ENCODE results near the gene TYSND1. TPM values are rescaled to one million over a fixed set of nuclear protein-coding genes. Genes with fewer than 3 reads are reported as not detected.

The TYSND1 gene, protein sequence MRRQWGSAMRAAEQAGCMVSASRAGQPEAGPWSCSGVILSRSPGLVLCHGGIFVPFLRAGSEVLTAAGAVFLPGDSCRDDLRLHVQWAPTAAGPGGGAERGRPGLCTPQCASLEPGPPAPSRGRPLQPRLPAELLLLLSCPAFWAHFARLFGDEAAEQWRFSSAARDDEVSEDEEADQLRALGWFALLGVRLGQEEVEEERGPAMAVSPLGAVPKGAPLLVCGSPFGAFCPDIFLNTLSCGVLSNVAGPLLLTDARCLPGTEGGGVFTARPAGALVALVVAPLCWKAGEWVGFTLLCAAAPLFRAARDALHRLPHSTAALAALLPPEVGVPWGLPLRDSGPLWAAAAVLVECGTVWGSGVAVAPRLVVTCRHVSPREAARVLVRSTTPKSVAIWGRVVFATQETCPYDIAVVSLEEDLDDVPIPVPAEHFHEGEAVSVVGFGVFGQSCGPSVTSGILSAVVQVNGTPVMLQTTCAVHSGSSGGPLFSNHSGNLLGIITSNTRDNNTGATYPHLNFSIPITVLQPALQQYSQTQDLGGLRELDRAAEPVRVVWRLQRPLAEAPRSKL
- 8.0 TPM for polyA plus RNA-seq (2012; ENCODE audit: low read depth, missing spikeins)

DNA sequence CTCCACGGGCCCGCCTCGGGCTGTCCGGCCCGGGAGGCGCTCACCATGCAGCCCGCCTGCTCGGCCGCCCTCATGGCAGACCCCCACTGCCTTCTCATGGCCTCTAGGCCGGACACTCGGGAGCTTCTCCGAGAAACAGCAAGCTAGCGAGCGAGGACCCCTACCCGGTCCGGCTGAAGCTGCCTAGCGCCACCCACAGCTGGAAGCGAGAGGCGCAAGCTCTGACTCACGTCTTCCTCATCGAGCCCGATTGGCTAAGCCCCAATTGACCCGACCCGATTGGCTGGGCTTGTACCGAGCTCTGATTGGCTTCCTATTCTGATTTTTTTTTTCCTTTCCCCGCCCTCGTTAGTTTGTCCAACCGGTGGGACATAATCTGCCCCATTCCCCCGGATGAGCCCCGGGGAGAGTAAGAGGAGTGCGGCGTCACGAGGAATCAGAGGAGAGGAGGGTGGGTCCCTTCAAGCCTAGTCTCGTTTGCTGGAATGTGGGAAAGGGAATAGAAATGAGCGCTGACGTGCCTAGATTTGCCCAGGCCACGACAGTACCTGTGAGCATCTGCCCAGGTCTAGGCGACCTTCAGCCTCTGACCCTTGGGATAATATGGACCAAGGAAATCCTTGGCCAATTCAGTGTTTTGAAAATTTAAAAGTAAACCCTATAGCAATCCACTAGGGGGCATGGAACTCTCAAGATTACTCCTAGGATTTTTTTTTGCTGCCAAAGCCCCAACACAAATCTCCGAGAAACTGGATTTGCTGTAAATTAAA is at the start of gene TYSND1:
TSS of gene TYSND1 (minus strand) at position 212 of the 770 bp plus-strand sequence. CDS start at position 98, 114 bp downstream.
- peak; percentile 95 for FAIRE-seq
- TF ChIP-seq POLR2AphosphoS5 (IDR thresholded peaks at IDR 0.05; ENCODE audit: low read depth, low read length) (peak; percentile 85), PAX5 (IDR thresholded peaks at IDR 0.05; ENCODE audit: insufficient read depth, low read length, severe bottlenecking) (no peak), POLR2A (IDR thresholded peaks at IDR 0.05; ENCODE audit: low read depth, low read length) (peak; percentile 88), SPI1 (IDR thresholded peaks at IDR 0.05; ENCODE audit: low read depth, low read length) (0 out of 2 replicates have a peak, but pooled peaks have one; percentile 18), TAF1 (IDR thresholded peaks at IDR 0.05; ENCODE audit: low read depth, low read length) (0 out of 2 replicates have a peak, but pooled peaks have one; percentile 43), POU2F2 (IDR thresholded peaks at IDR 0.05; ENCODE audit: low read depth, low read length) (peak; percentile 51; the same call in 1 of the 2 replicates)
- DNase-seq (ENCODE audit: insufficient read length, low spot score) = peak; percentile 93

DNA sequence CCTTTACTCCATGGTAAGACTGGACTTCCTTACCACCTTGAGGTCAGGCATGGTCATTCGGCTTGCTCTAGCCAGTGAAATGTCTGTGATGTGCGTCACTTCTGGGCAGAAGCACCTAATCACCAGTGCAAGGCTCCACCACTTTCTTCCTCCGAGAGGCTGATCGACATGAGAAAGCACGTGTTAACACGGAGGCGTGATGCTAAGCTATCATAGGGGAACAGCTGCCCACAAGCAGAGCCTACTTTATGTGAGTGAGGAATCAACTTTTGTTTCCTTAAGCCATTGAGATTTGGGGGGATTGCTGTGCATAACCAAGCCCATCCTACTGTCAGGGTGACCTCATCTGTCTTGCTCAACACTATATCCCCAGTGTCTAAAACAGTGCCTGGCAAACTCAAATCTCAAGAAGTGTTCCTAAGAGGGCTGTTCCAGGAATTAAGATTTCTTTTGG is 46.9 kb upstream of the TYSND1 start:
- DNase-seq (ENCODE audit: insufficient read length, low spot score) = no peak
- no peak for FAIRE-seq
- TF ChIP-seq SPI1 (IDR thresholded peaks at IDR 0.05; ENCODE audit: low read depth, low read length) (no peak), POLR2AphosphoS5 (IDR thresholded peaks at IDR 0.05; ENCODE audit: low read depth, low read length) (no peak), POU2F2 (IDR thresholded peaks at IDR 0.05; ENCODE audit: low read depth, low read length) (no peak), TAF1 (IDR thresholded peaks at IDR 0.05; ENCODE audit: low read depth, low read length) (no peak), POLR2A (IDR thresholded peaks at IDR 0.05; ENCODE audit: low read depth, low read length) (no peak), PAX5 (IDR thresholded peaks at IDR 0.05; ENCODE audit: insufficient read depth, low read length, severe bottlenecking) (no peak)

DNA sequence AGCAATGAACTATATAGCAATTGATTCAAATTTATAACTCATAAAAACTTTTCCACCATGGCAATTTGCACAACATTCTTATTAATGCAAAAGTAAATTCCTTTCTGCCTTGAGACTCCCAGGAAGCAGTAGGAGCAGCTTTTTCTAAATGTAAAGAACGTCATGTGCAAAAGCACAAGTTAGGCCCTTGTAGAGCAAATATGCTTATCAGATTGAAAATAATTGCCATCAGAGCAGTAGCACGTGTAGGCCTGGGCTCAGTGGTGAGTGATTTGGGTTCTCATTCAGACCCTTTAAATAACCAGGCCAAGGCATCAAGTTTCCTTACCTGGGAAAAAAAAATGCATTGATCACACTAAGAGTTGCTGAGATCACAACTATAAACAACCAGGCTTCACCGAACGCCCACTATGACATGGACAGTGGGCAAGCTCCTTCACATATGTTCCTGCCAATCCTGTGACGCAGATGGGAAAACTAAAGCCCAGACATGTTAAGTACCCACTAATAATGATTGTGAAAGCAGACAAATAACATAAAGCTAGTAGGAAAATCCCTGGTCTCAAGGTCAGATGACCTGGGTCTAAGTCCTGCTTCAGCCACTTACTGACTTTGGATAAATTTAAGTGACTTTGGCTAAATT is 45.9 kb upstream of the TYSND1 start:
- DNase-seq (ENCODE audit: insufficient read length, low spot score) (no peak), FAIRE-seq (no peak)
- TF ChIP-seq POLR2A (IDR thresholded peaks at IDR 0.05; ENCODE audit: low read depth, low read length) = no peak
- no peak for TF ChIP-seq PAX5 (IDR thresholded peaks at IDR 0.05; ENCODE audit: insufficient read depth, low read length, severe bottlenecking)
- TF ChIP-seq SPI1 (IDR thresholded peaks at IDR 0.05; ENCODE audit: low read depth, low read length) = no peak
- TF ChIP-seq POU2F2 (IDR thresholded peaks at IDR 0.05; ENCODE audit: low read depth, low read length) = no peak
- TF ChIP-seq TAF1 (IDR thresholded peaks at IDR 0.05; ENCODE audit: low read depth, low read length) = no peak
- no peak for TF ChIP-seq POLR2AphosphoS5 (IDR thresholded peaks at IDR 0.05; ENCODE audit: low read depth, low read length)

DNA sequence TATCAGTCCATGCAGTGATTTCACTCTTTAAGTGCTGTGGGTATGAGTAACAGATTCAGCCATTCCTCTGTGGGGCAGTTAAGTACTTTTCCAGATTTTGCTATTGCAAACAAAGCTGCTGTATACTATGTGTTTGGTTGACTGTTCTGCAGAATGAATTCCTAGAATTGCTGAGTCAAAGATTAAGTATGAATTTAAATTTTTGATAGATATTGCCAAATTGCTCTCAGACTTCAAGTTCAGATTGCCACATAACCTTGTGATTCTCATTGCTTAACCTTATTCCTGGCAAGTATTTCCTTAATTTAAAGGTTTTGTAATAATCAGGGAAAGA is 45.4 kb upstream of the TYSND1 start:
- DNase-seq (ENCODE audit: insufficient read length, low spot score) (no peak), FAIRE-seq (no peak)
- TF ChIP-seq PAX5 (IDR thresholded peaks at IDR 0.05; ENCODE audit: insufficient read depth, low read length, severe bottlenecking) (no peak), POU2F2 (IDR thresholded peaks at IDR 0.05; ENCODE audit: low read depth, low read length) (no peak), POLR2A (IDR thresholded peaks at IDR 0.05; ENCODE audit: low read depth, low read length) (no peak), SPI1 (IDR thresholded peaks at IDR 0.05; ENCODE audit: low read depth, low read length) (no peak), TAF1 (IDR thresholded peaks at IDR 0.05; ENCODE audit: low read depth, low read length) (no peak), POLR2AphosphoS5 (IDR thresholded peaks at IDR 0.05; ENCODE audit: low read depth, low read length) (no peak)

DNA sequence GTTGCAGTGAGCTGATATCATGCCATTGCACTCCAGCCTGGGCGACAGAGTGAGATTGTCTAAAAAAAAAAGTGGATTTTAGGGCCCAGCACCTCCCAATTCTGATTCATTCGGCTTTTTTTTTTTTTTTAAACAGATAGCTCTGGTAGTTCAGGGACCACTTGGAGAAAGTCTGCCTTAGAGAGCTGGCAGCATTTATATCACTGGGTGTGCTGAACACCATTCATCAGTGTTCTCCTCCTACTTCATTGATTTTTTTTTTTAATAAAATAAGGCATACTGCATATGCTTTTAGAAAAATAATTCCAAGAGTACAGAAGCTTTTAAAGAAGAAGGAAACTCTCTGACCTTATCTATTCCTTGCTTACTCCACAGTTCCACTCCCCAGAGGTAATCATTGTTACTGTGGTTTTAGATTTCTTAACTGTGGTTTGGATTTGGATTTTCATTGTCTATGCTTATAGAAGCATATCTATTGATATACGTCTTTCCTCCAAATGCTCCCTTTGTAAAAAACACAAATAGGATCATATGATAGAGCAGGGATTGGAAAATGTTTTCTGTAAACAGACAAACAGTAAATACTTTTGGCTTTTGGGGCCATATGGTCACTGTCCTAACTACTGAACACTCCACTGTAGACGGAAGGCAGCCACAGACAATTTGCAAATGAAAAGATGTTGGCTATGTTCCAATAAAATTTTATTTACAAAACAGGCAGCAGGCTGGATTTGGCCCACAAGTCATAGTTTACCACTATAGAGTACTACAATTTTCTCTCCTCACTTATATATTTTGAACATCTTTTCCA is 44.9 kb upstream of the TYSND1 start:
- no peak for TF ChIP-seq POLR2A (IDR thresholded peaks at IDR 0.05; ENCODE audit: low read depth, low read length)
- no peak for TF ChIP-seq SPI1 (IDR thresholded peaks at IDR 0.05; ENCODE audit: low read depth, low read length)
- no peak for TF ChIP-seq TAF1 (IDR thresholded peaks at IDR 0.05; ENCODE audit: low read depth, low read length)
- TF ChIP-seq POU2F2 (IDR thresholded peaks at IDR 0.05; ENCODE audit: low read depth, low read length) = no peak
- TF ChIP-seq POLR2AphosphoS5 (IDR thresholded peaks at IDR 0.05; ENCODE audit: low read depth, low read length) = no peak
- no peak for TF ChIP-seq PAX5 (IDR thresholded peaks at IDR 0.05; ENCODE audit: insufficient read depth, low read length, severe bottlenecking)
- FAIRE-seq (no peak), DNase-seq (ENCODE audit: insufficient read length, low spot score) (no peak)

DNA sequence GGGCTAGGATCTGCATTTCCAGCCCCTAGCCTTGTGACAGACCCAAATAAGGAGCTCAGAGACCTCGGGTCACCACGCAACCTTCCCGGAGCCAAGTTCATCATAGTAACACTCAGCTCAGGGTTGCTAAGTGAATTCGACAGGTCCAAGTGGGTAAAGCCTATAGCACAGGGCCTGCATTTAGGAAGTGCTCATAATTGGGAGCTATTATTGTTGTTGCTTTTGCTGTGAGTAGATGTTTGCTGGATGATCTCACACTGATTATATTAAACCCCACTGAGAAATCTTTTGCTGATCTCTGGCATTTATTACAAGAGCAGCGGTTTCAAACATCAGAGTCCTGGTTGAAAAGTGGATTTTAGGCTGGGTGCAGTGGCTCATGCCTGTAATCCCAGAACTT is 44.1 kb upstream of the TYSND1 start:
- no peak for DNase-seq (ENCODE audit: insufficient read length, low spot score)
- no peak for TF ChIP-seq TAF1 (IDR thresholded peaks at IDR 0.05; ENCODE audit: low read depth, low read length)
- no peak for TF ChIP-seq POU2F2 (IDR thresholded peaks at IDR 0.05; ENCODE audit: low read depth, low read length)
- TF ChIP-seq POLR2AphosphoS5 (IDR thresholded peaks at IDR 0.05; ENCODE audit: low read depth, low read length) = no peak
- TF ChIP-seq POLR2A (IDR thresholded peaks at IDR 0.05; ENCODE audit: low read depth, low read length) = no peak
- TF ChIP-seq SPI1 (IDR thresholded peaks at IDR 0.05; ENCODE audit: low read depth, low read length) = no peak
- TF ChIP-seq PAX5 (IDR thresholded peaks at IDR 0.05; ENCODE audit: insufficient read depth, low read length, severe bottlenecking) = no peak
- no peak for FAIRE-seq

DNA sequence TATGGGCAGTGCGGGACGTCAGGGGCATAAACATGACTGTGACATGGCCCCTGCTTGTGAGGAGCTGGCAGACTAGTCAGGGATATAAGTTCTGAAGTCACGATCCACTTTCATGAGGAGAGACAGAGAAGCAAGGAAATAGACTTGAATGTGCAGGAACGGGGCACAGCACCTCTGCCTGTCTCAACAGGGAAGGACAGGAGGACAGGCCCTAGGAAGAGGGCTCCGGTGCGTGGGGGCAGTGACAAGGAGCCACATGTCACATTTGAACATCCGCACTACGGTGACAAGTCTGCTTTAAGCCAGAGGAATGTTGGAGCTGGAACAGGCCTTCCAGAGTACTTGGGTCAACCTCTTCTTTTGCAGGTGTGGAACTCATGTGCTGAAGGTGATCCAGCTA is 43.6 kb upstream of the TYSND1 start:
- TF ChIP-seq PAX5 (IDR thresholded peaks at IDR 0.05; ENCODE audit: insufficient read depth, low read length, severe bottlenecking) (no peak), POLR2A (IDR thresholded peaks at IDR 0.05; ENCODE audit: low read depth, low read length) (no peak), POU2F2 (IDR thresholded peaks at IDR 0.05; ENCODE audit: low read depth, low read length) (no peak)
- DNase-seq (ENCODE audit: insufficient read length, low spot score) (no peak), FAIRE-seq (no peak)

DNA sequence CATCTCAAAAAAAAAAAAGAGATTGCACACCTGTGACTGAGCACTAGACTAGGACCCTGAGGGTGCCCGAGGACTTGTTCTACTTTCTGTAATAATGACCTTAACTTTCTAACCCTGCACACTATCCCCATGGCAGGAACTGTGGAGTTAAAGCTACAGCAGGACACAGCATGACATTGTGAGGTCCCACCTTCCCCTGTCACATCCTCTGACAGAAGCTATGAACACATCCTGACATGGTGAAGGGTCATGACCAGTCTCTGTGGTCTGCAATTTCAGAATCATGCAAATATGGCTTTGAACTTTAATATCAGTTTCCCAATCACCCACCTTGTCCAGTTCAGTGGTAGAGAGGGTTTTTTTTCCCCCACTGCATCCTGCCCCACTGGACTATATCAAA is 42.3 kb upstream of the TYSND1 start:
- no peak for FAIRE-seq
- TF ChIP-seq POLR2A (IDR thresholded peaks at IDR 0.05; ENCODE audit: low read depth, low read length) = no peak
- no peak for TF ChIP-seq SPI1 (IDR thresholded peaks at IDR 0.05; ENCODE audit: low read depth, low read length)
- no peak for TF ChIP-seq TAF1 (IDR thresholded peaks at IDR 0.05; ENCODE audit: low read depth, low read length)
- no peak for TF ChIP-seq PAX5 (IDR thresholded peaks at IDR 0.05; ENCODE audit: insufficient read depth, low read length, severe bottlenecking)
- 0 out of 2 replicates have a peak, but pooled peaks have one; percentile 22 for TF ChIP-seq POU2F2 (IDR thresholded peaks at IDR 0.05; ENCODE audit: low read depth, low read length)

More for the DNA sequence above, 42.3 kb upstream of the TYSND1 start:
- no peak for DNase-seq (ENCODE audit: insufficient read length, low spot score)
